Mammary epithelial cell (primary cell): Measurements from ENCODE around the gene KLHDC8B.
A peak's percentile ranks its signal among the peaks of the same experiment; 100 is the strongest.

ENCODE experiments used
- EZH2 ChIP-seq: IDR thresholded peaks from 2 replicates; pipeline ENCODE4 v1.6.1; 2012; ENCODE audit warnings: low read length, inconsistent platforms, borderline replicate concordance
- TF ChIP-seq, protein P1 (sequence below), 2 donors: IDR thresholded peaks in 1 of 2; conservative IDR thresholded peaks in 1 of 2; 2 replicates each; pipeline ENCODE4 v1.5.1; 2011 to 2012; ENCODE audit warnings: inconsistent platforms in 2 of 2, low read length in 2 of 2, mild to moderate bottlenecking in 2 of 2, control low read depth in 1 of 2, low read depth in 1 of 2; ENCODE audit not compliant: insufficient read depth in 1 of 2; ENCODE audit errors: extremely low read depth in 1 of 2

DNA sequence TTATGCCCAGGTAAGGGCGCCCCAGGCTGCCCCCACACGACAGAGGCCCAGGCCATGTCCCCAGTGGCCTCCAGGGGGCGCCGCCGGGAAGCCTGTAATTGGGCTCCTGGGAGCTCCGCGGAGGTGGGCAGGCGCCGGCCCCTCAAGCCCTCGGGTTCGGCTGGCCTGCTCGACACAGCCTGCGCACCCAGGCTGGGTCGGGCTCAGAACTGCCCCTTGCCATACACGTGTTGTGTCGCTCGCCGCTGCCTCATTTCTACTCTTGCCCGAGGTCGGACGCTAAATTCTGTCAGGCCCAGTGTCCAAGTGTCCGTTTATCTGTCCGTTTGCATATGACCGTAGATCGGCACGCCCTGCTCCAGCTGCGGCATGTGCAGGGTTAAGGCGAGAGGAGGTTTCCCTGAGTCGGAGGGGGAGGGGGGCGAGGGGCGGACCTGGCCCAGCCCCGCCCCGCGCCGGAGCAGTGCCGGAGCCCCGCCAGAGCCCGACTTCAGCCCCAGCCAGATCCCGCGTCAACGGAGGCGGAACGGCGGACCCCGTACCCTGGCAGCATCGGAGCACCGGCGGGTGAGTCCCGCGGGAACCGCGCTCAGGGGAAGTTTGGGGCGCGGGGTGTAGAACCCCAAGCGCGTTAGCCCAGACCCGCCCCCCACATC is at the start of gene KLHDC8B:
- no peak for TF ChIP-seq EZH2
- TF ChIP-seq, protein P1, sequence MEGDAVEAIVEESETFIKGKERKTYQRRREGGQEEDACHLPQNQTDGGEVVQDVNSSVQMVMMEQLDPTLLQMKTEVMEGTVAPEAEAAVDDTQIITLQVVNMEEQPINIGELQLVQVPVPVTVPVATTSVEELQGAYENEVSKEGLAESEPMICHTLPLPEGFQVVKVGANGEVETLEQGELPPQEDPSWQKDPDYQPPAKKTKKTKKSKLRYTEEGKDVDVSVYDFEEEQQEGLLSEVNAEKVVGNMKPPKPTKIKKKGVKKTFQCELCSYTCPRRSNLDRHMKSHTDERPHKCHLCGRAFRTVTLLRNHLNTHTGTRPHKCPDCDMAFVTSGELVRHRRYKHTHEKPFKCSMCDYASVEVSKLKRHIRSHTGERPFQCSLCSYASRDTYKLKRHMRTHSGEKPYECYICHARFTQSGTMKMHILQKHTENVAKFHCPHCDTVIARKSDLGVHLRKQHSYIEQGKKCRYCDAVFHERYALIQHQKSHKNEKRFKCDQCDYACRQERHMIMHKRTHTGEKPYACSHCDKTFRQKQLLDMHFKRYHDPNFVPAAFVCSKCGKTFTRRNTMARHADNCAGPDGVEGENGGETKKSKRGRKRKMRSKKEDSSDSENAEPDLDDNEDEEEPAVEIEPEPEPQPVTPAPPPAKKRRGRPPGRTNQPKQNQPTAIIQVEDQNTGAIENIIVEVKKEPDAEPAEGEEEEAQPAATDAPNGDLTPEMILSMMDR (conservative IDR thresholded peaks at IDR 0.05 in 1 of 2, IDR thresholded peaks at IDR 0.05 in 1 of 2; ENCODE audit: extremely low read depth in 1 of 2, insufficient read depth in 1 of 2, low read depth in 1 of 2, low read length in 2 of 2) = peak; percentile 83 to 97
